Prostate gland (tissue), 2 donors: ENCODE measurements around the gene HOXB6.

Experiments used
- POLR2AphosphoS5 ChIP-seq: sonication (generic); formaldehyde crosslinking; IDR thresholded peaks from one replicate; pipeline ENCODE4 v1.6.1; 2017; ENCODE audit warnings: antibody characterized with exemption
- TF ChIP-seq, protein P1 (sequence below), 4 experiments: fragments of 200-600 bp in 2 of 4; fragments of 450-650 bp in 2 of 4; sonication (generic) in 2 of 4; IDR thresholded peaks; 1 replicate in 3 of 4; 2 replicates in 1 of 4; pipeline ENCODE4 v1.5.1; 2016 to 2019; ENCODE audit warnings: antibody characterized with exemption in 4 of 4, mild to moderate bottlenecking in 2 of 4, moderate library complexity in 2 of 4

DNA sequence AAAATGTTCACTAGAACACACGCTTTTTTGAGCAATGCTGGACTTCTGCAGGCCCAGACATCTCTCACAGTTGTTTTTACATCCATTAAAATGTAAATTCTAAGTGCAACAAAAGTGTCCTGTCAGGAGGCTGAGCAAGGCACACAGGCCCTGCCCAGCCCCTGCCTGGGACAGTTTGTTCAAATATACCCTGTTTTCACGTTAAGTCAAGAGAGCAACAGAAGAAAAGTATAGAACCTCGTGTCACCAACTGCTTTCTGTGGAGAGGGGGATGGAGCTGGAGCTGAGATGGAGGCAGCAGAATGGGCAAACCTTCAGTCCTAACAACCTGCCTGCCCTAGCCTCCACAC is 55.5 kb downstream of the HOXB6 start:
- no peak for TF ChIP-seq POLR2AphosphoS5
- TF ChIP-seq, protein P1, sequence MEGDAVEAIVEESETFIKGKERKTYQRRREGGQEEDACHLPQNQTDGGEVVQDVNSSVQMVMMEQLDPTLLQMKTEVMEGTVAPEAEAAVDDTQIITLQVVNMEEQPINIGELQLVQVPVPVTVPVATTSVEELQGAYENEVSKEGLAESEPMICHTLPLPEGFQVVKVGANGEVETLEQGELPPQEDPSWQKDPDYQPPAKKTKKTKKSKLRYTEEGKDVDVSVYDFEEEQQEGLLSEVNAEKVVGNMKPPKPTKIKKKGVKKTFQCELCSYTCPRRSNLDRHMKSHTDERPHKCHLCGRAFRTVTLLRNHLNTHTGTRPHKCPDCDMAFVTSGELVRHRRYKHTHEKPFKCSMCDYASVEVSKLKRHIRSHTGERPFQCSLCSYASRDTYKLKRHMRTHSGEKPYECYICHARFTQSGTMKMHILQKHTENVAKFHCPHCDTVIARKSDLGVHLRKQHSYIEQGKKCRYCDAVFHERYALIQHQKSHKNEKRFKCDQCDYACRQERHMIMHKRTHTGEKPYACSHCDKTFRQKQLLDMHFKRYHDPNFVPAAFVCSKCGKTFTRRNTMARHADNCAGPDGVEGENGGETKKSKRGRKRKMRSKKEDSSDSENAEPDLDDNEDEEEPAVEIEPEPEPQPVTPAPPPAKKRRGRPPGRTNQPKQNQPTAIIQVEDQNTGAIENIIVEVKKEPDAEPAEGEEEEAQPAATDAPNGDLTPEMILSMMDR (IDR thresholded peaks at IDR 0.05), result no peak
